ENCODE measurements around the gene TMEM132E.
A peak's percentile ranks its signal among the peaks of the same experiment; 100 is the strongest.

The TMEM132E gene

DNA sequence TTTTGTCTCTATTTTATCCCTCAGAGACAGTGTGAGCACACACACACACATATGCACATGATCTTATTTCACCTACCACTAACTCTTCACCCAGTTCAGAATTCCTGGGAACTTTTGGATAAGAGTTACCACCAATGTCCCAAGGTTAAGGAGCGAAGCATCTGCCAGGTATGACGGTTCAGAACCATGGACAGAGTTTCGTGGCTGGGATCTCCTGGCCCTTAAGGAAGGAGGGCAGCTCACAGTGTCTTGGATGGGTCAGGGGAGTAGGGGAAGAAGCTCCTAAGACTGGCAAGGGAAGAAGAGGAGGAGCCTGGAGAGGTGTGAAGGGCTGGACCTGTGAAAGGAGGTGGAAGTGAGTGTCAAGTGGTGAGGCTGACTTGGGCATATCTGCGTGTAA is 23.0 kb upstream of the TMEM132E start:
- CTCF ChIA-PET, result interaction anchor here (1.0 to 3.5 kb wide), 3 partner anchors 12 to 336 kb away, joined by 3 to 13 read pairs (median 11); no protein-coding TSS in a partner anchor
- TF ChIP-seq, protein P1, sequence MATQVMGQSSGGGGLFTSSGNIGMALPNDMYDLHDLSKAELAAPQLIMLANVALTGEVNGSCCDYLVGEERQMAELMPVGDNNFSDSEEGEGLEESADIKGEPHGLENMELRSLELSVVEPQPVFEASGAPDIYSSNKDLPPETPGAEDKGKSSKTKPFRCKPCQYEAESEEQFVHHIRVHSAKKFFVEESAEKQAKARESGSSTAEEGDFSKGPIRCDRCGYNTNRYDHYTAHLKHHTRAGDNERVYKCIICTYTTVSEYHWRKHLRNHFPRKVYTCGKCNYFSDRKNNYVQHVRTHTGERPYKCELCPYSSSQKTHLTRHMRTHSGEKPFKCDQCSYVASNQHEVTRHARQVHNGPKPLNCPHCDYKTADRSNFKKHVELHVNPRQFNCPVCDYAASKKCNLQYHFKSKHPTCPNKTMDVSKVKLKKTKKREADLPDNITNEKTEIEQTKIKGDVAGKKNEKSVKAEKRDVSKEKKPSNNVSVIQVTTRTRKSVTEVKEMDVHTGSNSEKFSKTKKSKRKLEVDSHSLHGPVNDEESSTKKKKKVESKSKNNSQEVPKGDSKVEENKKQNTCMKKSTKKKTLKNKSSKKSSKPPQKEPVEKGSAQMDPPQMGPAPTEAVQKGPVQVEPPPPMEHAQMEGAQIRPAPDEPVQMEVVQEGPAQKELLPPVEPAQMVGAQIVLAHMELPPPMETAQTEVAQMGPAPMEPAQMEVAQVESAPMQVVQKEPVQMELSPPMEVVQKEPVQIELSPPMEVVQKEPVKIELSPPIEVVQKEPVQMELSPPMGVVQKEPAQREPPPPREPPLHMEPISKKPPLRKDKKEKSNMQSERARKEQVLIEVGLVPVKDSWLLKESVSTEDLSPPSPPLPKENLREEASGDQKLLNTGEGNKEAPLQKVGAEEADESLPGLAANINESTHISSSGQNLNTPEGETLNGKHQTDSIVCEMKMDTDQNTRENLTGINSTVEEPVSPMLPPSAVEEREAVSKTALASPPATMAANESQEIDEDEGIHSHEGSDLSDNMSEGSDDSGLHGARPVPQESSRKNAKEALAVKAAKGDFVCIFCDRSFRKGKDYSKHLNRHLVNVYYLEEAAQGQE (tag by site-specific recombination; IDR thresholded peaks at IDR 0.05), result peak; percentile 97
- TF ChIP-seq ZNF654 (tag by site-specific recombination; IDR thresholded peaks at IDR 0.05; ENCODE audit: low read depth), result no peak
- POLR2A ChIA-PET, result interaction anchor here (1.1 kb wide), 1 partner anchor 23 kb away, joined by 3 read pairs; the partner anchor contains the start of gene TMEM132E

DNA sequence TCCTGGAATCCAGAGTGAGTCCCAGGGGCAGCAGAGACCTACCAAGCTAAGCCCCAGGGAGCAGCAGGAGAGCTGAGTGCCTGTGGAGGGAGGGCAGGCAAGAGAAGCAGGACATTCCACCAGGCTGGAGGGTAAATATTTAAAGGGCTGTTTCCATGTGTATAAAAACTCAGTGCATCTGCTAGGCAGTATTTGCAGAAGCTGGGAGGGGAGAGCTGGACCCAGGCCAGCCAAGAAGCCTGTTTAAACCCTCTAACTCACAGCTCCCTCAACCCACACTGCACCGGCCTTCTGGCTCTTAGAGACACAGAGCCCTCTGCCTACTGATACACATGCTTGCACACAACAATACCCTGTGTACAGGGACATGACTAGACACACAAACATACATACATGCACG is 22.5 kb upstream of the TMEM132E start:
- POLR2A ChIA-PET, result interaction anchor here (1.1 kb wide), 1 partner anchor 22 kb away, joined by 3 read pairs; the partner anchor contains the start of gene TMEM132E
- CTCF ChIA-PET, result interaction anchor here (0.7 to 1.0 kb wide), 3 partner anchors 12 to 336 kb away, joined by 3 to 4 read pairs (median 3); no protein-coding TSS in a partner anchor
- Histone ChIP-seq H3K4me1 (ENCODE audit: control insufficient read depth, insufficient read depth, low read length) (no peaks in the 10 kb centered on the region), H3K36me3 (ENCODE audit: control insufficient read depth in 2 of 2, insufficient read depth in 1 of 2, low read length in 2 of 2) (no peaks in the 10 kb centered on the region), H3K27ac (ENCODE audit: extremely low read depth, low read depth, low read length) (no peak overlapping the region), H3K4me3 (ENCODE audit: low read depth, low read length) (no peak overlapping the region), H3K9me3 (ENCODE audit: control insufficient read depth, insufficient read depth, low read depth, low read length) (no peaks in the 10 kb centered on the region)
- TF ChIP-seq ZNF843 (tag by site-specific recombination; IDR thresholded peaks at IDR 0.05) (no peak), BCL11B (tag by site-specific recombination; IDR thresholded peaks at IDR 0.05; ENCODE audit: low read depth) (no peak)

More for the DNA sequence above, 23.0 kb upstream of the TMEM132E start:
- no peaks in the 10 kb centered on the region for H3K36me3 ChIP-seq (ENCODE audit: control insufficient read depth in 2 of 2, insufficient read depth in 1 of 2, low read length in 2 of 2)
- H3K4me1 ChIP-seq (ENCODE audit: control insufficient read depth, insufficient read depth, low read length), result no peaks in the 10 kb centered on the region
- no peak overlapping the region for H3K27ac ChIP-seq (ENCODE audit: extremely low read depth, low read depth, low read length)
- H3K9me3 ChIP-seq (ENCODE audit: control insufficient read depth, insufficient read depth, low read depth, low read length), result no peaks in the 10 kb centered on the region
- H3K4me3 ChIP-seq (ENCODE audit: low read depth, low read length), result no peak overlapping the region

DNA sequence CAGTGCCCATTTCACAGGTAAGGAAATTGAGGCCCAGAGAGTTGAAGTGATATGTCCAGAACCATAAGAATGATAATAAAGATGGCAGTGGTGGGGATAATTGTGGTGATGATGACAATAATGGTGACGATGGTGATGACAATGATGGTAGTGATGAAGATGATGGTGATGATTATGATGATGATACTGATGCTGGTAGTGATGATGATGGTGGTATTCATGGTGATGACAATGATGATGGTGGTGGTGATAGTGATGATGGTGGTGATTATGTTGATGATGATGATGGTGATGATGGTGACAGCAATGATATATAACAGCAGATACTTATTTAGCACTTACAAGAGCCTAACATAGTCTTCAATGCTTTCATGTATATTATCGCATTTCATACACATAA is 18.1 kb upstream of the TMEM132E start:
- no peaks in the 10 kb centered on the region for H3K4me1 ChIP-seq (ENCODE audit: control insufficient read depth, insufficient read depth, low read length)
- H3K4me3 ChIP-seq (ENCODE audit: low read depth, low read length), result no peak overlapping the region
- ChIA-PET CTCF (interaction anchor here (0.7 to 1.6 kb wide), 3 partner anchors 19 to 85 kb away, joined by 3 to 11 read pairs (median 6); no protein-coding TSS in a partner anchor), POLR2A (no interaction called here)
- no peak overlapping the region for H3K27ac ChIP-seq (ENCODE audit: extremely low read depth, low read depth, low read length)
- TF ChIP-seq ZNF335 (tag by site-specific recombination; conservative IDR thresholded peaks at IDR 0.05) (no peak), ZNF394 (tag by site-specific recombination; IDR thresholded peaks at IDR 0.05; ENCODE audit: borderline replicate concordance) (no peak), ZNF76 (tag by site-specific recombination; IDR thresholded peaks at IDR 0.05; ENCODE audit: borderline replicate concordance, low read depth) (no peak), TRIM28 (IDR thresholded peaks at IDR 0.05; ENCODE audit: borderline replicate concordance, low read length) (no peak), ZNF146 (tag by site-specific recombination; IDR thresholded peaks at IDR 0.05) (no peak), GLI4 (tag by site-specific recombination; IDR thresholded peaks at IDR 0.05) (0 out of 2 replicates have a peak, but pooled peaks have one; percentile 48), ZBTB17 (tag by site-specific recombination; IDR thresholded peaks at IDR 0.05) (no peak), ZNF843 (tag by site-specific recombination; IDR thresholded peaks at IDR 0.05) (no peak), ZNF311 (tag by site-specific recombination; IDR thresholded peaks at IDR 0.05; ENCODE audit: borderline replicate concordance) (no peak), ZFP69B (tag by site-specific recombination; IDR thresholded peaks at IDR 0.05) (no peak), ZNF521 (tag by site-specific recombination; IDR thresholded peaks at IDR 0.05) (no peak), SP7 (tag by site-specific recombination; IDR thresholded peaks at IDR 0.05) (no peak)
- TF ChIP-seq, protein P2, sequence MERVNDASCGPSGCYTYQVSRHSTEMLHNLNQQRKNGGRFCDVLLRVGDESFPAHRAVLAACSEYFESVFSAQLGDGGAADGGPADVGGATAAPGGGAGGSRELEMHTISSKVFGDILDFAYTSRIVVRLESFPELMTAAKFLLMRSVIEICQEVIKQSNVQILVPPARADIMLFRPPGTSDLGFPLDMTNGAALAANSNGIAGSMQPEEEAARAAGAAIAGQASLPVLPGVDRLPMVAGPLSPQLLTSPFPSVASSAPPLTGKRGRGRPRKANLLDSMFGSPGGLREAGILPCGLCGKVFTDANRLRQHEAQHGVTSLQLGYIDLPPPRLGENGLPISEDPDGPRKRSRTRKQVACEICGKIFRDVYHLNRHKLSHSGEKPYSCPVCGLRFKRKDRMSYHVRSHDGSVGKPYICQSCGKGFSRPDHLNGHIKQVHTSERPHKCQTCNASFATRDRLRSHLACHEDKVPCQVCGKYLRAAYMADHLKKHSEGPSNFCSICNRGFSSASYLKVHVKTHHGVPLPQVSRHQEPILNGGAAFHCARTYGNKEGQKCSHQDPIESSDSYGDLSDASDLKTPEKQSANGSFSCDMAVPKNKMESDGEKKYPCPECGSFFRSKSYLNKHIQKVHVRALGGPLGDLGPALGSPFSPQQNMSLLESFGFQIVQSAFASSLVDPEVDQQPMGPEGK (tag by site-specific recombination; IDR thresholded peaks at IDR 0.05), result no peak
- TF ChIP-seq, protein P3, sequence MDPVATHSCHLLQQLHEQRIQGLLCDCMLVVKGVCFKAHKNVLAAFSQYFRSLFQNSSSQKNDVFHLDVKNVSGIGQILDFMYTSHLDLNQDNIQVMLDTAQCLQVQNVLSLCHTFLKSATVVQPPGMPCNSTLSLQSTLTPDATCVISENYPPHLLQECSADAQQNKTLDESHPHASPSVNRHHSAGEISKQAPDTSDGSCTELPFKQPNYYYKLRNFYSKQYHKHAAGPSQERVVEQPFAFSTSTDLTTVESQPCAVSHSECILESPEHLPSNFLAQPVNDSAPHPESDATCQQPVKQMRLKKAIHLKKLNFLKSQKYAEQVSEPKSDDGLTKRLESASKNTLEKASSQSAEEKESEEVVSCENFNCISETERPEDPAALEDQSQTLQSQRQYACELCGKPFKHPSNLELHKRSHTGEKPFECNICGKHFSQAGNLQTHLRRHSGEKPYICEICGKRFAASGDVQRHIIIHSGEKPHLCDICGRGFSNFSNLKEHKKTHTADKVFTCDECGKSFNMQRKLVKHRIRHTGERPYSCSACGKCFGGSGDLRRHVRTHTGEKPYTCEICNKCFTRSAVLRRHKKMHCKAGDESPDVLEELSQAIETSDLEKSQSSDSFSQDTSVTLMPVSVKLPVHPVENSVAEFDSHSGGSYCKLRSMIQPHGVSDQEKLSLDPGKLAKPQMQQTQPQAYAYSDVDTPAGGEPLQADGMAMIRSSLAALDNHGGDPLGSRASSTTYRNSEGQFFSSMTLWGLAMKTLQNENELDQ (tag by site-specific recombination; IDR thresholded peaks at IDR 0.05; ENCODE audit: low read depth), result no peak
- TF ChIP-seq, protein P4, sequence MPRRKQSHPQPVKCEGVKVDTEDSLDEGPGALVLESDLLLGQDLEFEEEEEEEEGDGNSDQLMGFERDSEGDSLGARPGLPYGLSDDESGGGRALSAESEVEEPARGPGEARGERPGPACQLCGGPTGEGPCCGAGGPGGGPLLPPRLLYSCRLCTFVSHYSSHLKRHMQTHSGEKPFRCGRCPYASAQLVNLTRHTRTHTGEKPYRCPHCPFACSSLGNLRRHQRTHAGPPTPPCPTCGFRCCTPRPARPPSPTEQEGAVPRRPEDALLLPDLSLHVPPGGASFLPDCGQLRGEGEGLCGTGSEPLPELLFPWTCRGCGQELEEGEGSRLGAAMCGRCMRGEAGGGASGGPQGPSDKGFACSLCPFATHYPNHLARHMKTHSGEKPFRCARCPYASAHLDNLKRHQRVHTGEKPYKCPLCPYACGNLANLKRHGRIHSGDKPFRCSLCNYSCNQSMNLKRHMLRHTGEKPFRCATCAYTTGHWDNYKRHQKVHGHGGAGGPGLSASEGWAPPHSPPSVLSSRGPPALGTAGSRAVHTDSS (tag by site-specific recombination; IDR thresholded peaks at IDR 0.05), result peak; percentile 91
- TF ChIP-seq, protein P5, sequence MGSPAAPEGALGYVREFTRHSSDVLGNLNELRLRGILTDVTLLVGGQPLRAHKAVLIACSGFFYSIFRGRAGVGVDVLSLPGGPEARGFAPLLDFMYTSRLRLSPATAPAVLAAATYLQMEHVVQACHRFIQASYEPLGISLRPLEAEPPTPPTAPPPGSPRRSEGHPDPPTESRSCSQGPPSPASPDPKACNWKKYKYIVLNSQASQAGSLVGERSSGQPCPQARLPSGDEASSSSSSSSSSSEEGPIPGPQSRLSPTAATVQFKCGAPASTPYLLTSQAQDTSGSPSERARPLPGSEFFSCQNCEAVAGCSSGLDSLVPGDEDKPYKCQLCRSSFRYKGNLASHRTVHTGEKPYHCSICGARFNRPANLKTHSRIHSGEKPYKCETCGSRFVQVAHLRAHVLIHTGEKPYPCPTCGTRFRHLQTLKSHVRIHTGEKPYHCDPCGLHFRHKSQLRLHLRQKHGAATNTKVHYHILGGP (tag by site-specific recombination; IDR thresholded peaks at IDR 0.05), result no peak
- H3K9me3 ChIP-seq (ENCODE audit: control insufficient read depth, insufficient read depth, low read depth, low read length), result no peaks in the 10 kb centered on the region
- no peaks in the 10 kb centered on the region for H3K36me3 ChIP-seq (ENCODE audit: control insufficient read depth in 2 of 2, insufficient read depth in 1 of 2, low read length in 2 of 2)

Measured in HEK293 (cell line).